ENCODE results near the gene PRR33. TPM values are rescaled to one million over a fixed set of nuclear protein-coding genes. Genes with fewer than 3 reads are reported as not detected.

The PRR33 gene
- total RNA-seq, 1 experiment from 2014 or later, result not detected

DNA sequence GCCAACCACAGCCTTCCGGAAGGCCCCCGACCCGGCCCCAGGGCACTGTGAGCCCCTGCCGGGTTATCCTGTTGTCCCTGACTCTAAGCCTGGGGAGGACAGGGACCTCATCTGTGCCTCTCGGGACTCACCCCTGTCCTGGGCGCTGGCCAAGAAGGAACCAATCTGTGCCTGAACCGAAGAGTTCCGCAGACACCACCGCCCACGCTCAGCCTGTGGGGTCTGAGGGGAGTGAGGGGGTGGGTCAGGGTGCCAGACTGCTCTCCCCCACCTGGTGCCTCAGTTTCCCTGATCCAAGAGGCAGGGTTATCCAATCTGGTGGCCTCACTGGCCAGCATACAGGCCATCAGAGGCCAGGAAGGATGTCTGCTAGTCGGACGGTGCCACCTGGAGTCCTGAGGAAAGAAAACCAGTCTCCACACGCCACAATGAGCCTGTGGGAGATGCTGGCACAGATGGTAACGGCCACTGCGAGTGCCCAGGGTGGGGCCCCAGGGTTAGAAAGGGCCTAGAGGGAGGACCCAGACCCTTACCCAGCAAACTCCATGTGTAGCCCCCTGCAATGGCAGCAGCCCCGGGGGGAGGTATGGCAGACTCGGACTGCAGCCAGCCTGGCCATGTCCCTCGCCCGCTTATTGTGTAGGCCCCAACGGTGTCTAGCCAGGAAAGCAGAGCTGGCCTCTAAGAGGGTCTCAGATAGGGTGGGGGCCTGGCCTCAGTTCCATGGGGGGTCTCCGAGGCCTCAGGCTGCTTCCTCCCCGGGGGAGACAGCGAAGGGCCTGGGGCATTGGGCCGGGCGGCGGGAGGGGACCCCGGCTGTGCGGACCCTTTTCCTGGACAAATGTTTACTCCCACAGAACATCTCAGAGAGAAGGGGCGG is 27.0 kb upstream of the PRR33 start:
- ChIA-PET CTCF (no interaction called here), POLR2A (ENCODE audit: unreplicated experiment) (no interaction called here)
- H4K20me1 ChIP-seq (ENCODE audit: low read length), result no peaks in the 10 kb centered on the region
- H3K9ac ChIP-seq (ENCODE audit: low read length), result no peak overlapping the region
- intact Hi-C loops (cut with micrococcal nuclease), result no loop called here
- TF ChIP-seq, protein P1, sequence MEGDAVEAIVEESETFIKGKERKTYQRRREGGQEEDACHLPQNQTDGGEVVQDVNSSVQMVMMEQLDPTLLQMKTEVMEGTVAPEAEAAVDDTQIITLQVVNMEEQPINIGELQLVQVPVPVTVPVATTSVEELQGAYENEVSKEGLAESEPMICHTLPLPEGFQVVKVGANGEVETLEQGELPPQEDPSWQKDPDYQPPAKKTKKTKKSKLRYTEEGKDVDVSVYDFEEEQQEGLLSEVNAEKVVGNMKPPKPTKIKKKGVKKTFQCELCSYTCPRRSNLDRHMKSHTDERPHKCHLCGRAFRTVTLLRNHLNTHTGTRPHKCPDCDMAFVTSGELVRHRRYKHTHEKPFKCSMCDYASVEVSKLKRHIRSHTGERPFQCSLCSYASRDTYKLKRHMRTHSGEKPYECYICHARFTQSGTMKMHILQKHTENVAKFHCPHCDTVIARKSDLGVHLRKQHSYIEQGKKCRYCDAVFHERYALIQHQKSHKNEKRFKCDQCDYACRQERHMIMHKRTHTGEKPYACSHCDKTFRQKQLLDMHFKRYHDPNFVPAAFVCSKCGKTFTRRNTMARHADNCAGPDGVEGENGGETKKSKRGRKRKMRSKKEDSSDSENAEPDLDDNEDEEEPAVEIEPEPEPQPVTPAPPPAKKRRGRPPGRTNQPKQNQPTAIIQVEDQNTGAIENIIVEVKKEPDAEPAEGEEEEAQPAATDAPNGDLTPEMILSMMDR (conservative IDR thresholded peaks at IDR 0.05; ENCODE audit: low read depth, low read length), result no peak
- no peak for TF ChIP-seq EZH2phosphoT487 (IDR thresholded peaks at IDR 0.05; ENCODE audit: borderline replicate concordance, low read length)
- no peak for TF ChIP-seq EZH2 (IDR thresholded peaks at IDR 0.05; ENCODE audit: low read length, unreplicated experiment)
- no peaks in the 10 kb centered on the region for H3F3A ChIP-seq (ENCODE audit: low read length, unreplicated experiment)
- H3K27ac ChIP-seq (ENCODE audit: low read length), result no peak overlapping the region
- no peak overlapping the region for H3K4me3 ChIP-seq (ENCODE audit: low read length)
- no peaks in the 10 kb centered on the region for H3K9me3 ChIP-seq (ENCODE audit: low read length)
- no peaks in the 10 kb centered on the region for H3K9me2 ChIP-seq (replicated peaks; ENCODE audit: low read length)
- no peaks in the 10 kb centered on the region for H3K27me3 ChIP-seq (ENCODE audit: low read length)
- ATAC-seq, result peak; percentile 25; the same call in 1 of the 2 replicates
- no peak for DNase-seq
- no peaks in the 10 kb centered on the region for H3K36me3 ChIP-seq (ENCODE audit: low read depth, low read length)
- BruUV-seq (replicated peaks), result no TSS peak
- H3K4me2 ChIP-seq (ENCODE audit: low read length), result no peak overlapping the region
- no peak overlapping the region for H2AFZ ChIP-seq (ENCODE audit: low read length)
- no peaks in the 10 kb centered on the region for H3K79me2 ChIP-seq (ENCODE audit: low read length)
- H3K4me1 ChIP-seq (ENCODE audit: insufficient read depth, low read length), result no peaks in the 10 kb centered on the region

DNA sequence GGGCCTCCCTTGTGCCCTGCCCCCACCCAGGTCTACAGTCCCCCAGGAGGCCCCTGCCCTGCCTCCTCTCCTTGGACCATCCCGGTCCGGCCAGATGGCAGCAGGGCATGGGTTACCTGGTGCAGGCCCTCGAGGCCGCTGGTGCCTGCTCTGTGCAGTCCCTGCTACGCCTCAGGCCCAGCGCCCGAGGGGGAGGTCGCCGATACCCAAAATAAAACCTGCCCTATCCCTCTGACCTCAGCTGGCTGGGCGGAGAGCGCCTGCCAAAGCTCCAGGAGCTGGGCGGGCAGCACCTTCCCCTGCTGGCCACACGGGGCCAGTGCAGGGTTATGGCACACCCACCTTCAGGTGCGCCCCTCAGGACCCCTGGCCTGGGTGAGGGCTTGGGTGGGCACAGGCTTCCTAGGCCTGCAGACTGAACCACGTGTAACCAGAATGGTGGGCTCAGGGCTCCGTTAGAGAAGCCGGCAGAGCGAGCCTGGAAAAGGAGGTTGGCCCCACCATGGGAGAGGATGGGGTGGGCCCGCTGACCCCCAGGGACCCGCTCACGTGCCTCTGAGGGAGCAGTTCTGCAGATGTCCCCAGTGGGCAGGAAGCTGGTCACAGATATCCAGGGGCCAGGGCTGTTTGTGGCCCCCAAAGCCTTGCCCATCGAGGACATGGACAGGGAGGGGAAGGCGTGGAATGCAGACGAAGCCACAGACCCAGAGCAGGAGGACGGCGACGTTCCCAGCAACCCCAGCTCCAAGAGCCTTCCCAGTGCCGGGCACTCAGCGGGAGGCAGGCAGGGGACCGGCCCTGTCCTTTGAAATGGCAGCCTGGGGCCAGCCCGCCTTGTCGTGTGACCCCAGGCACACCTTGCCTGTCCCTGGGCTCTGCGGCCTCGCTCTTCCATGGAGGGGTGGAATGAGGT is 26.1 kb upstream of the PRR33 start:
- no peak overlapping the region for H3K4me2 ChIP-seq (ENCODE audit: low read length)
- H3F3A ChIP-seq (ENCODE audit: low read length, unreplicated experiment), result no peaks in the 10 kb centered on the region
- H3K4me1 ChIP-seq (ENCODE audit: insufficient read depth, low read length), result no peaks in the 10 kb centered on the region
- H3K79me2 ChIP-seq (ENCODE audit: low read length), result no peaks in the 10 kb centered on the region
- no peaks in the 10 kb centered on the region for H3K36me3 ChIP-seq (ENCODE audit: low read depth, low read length)
- H3K27ac ChIP-seq (ENCODE audit: low read length), result no peak overlapping the region
- no TSS peak for BruUV-seq (replicated peaks)
- TF ChIP-seq EZH2 (IDR thresholded peaks at IDR 0.05; ENCODE audit: low read length, unreplicated experiment), result no peak
- TF ChIP-seq, protein P1 (conservative IDR thresholded peaks at IDR 0.05; ENCODE audit: low read depth, low read length), result peak; percentile 55
- no peak for TF ChIP-seq EZH2phosphoT487 (IDR thresholded peaks at IDR 0.05; ENCODE audit: borderline replicate concordance, low read length)
- no peak overlapping the region for H3K9ac ChIP-seq (ENCODE audit: low read length)
- no peaks in the 10 kb centered on the region for H3K9me2 ChIP-seq (replicated peaks; ENCODE audit: low read length)
- H3K4me3 ChIP-seq (ENCODE audit: low read length), result no peak overlapping the region
- no peaks in the 10 kb centered on the region for H3K9me3 ChIP-seq (ENCODE audit: low read length)
- ChIA-PET POLR2A (ENCODE audit: unreplicated experiment) (no interaction called here), CTCF (interaction anchor here (0.6 kb wide), 1 partner anchor 224 kb away, joined by 4 read pairs; no protein-coding TSS in a partner anchor)
- DNase-seq, result no peak
- H2AFZ ChIP-seq (ENCODE audit: low read length), result no peak overlapping the region
- no peaks in the 10 kb centered on the region for H4K20me1 ChIP-seq (ENCODE audit: low read length)
- 0 out of 2 replicates have a peak, but pooled peaks have one; percentile 29 for ATAC-seq
- no peaks in the 10 kb centered on the region for H3K27me3 ChIP-seq (ENCODE audit: low read length)
- intact Hi-C loops (cut with micrococcal nuclease), result no loop called here
